HCT116 (cell line): ENCODE data around the gene SPOCD1. TPM values are rescaled to one million over a fixed set of nuclear protein-coding genes. Genes with fewer than 3 reads are reported as not detected.

Source experiments
- ATAC-seq: fragments of 200-7000 bp; cut with Tn5 transposase; 2 replicates; pipeline ENCODE4 v1.9.1; 2020; ENCODE audit warnings: mild to moderate bottlenecking, moderate library complexity
- BruUV-seq: library from RNA; stranded (reverse); fragments of 400-500 nt; replicated peaks from 2 replicates; lab custom pipeline; 2021; lab: Mats Ljungman, UMichigan
- CTCF ChIA-PET: fragments of 300-600 bp; sonication (Branson Sonifier 250); formaldehyde crosslinking; loops from one replicate; lab custom pipeline; 2021; ENCODE audit warnings: antibody characterized with exemption; lab: Charles Lee
- POLR2A ChIA-PET: fragments of 300-600, 350-600 bp; sonication (Branson Sonifier 250); formaldehyde crosslinking; loops from one replicate; lab custom pipeline; 2021; ENCODE audit warnings: antibody characterized with exemption; lab: Charles Lee
- RAD21 ChIA-PET, 2 experiments: fragments of 300-600 bp; sonication (Branson Sonifier 250); formaldehyde crosslinking; loops; one replicate each; lab custom pipeline; 2023; ENCODE audit warnings: low total read pairs in 2 of 2; ENCODE audit not compliant: uncharacterized antibody in 2 of 2, unreplicated experiment in 2 of 2, low non-redundant PET in 1 of 2; lab: Charles Lee
- DNase-seq: peaks from one replicate; pipeline ENCODE4 v3.0.0-alpha.2; 2010; ENCODE audit warnings: low read depth, low spot score
- H2AFZ ChIP-seq: fragments of 200-600 bp; shearing (Covaris generic), sonication (generic); 2 replicates; pipeline ENCODE4 v1.6.1; 2017; ENCODE audit warnings: low read depth, mixed run types, mixed read lengths, antibody characterized with exemption, low read length; ENCODE audit not compliant: poor library complexity, severe bottlenecking
- H3K27ac ChIP-seq: 2 replicates; pipeline ENCODE4 v1.5.1; 2012; ENCODE audit warnings: low read depth, low read length
- H3K27me3 ChIP-seq: fragments of 200-600 bp; sonication (generic); 2 replicates; pipeline ENCODE4 v1.6.1; 2016; ENCODE audit warnings: mixed run types, low read length, mixed read lengths; ENCODE audit not compliant: insufficient read depth
- H3K36me3 ChIP-seq, 2 experiments: fragments of 200-500 bp in 1 of 2; fragments of 200-600 bp in 1 of 2; sonication (Bioruptor generic) in 1 of 2; sonication (generic) in 1 of 2; 2 replicates each; pipeline versions ENCODE4 v1.5.1 to v1.6.1; 2014 to 2016; ENCODE audit warnings: low read length in 2 of 2, inconsistent platforms in 1 of 2, mixed read lengths in 1 of 2, mixed run types in 1 of 2; ENCODE audit not compliant: insufficient read depth in 2 of 2, control insufficient read depth in 1 of 2
- H3K4me1 ChIP-seq, 2 experiments: fragments of 200-600 bp in 1 of 2; sonication (generic) in 1 of 2; 2 replicates each; pipeline versions ENCODE4 v1.5.1 to v1.6.1; 2012 to 2017; ENCODE audit warnings: low read length in 2 of 2, inconsistent platforms in 1 of 2, mild to moderate bottlenecking in 1 of 2, mixed read lengths in 1 of 2, mixed run types in 1 of 2, moderate library complexity in 1 of 2; ENCODE audit not compliant: insufficient read depth in 2 of 2, control insufficient read depth in 1 of 2
- H3K4me2 ChIP-seq: fragments of 200-600 bp; sonication (generic); 2 replicates; pipeline ENCODE4 v1.6.1; 2017; ENCODE audit warnings: mixed run types, low read length, mixed read lengths
- H3K4me3 ChIP-seq, 2 experiments: fragments of 200-600 bp in 1 of 2; sonication (generic) in 1 of 2; replicated peaks in 1 of 2; 2 replicates each; pipeline ENCODE4 v1.5.1; 2011 to 2016; ENCODE audit warnings: low read length in 2 of 2, control low read depth in 1 of 2, low read depth in 1 of 2, mild to moderate bottlenecking in 1 of 2, mixed read lengths in 1 of 2, mixed run types in 1 of 2
- H3K79me2 ChIP-seq: fragments of 200-600 bp; sonication (generic); 2 replicates; pipeline ENCODE4 v1.6.1; 2017; ENCODE audit warnings: mild to moderate bottlenecking, mixed run types, low read length, moderate library complexity, mixed read lengths; ENCODE audit not compliant: insufficient read depth
- H3K9ac ChIP-seq: fragments of 200-600 bp; sonication (generic); 2 replicates; pipeline ENCODE4 v1.6.1; 2016; ENCODE audit warnings: low read length, mixed read lengths
- H3K9me2 ChIP-seq: fragments of 200-600 bp; sonication (generic), shearing (Covaris generic); 2 replicates; pipeline ENCODE4 v1.6.1; 2017; ENCODE audit warnings: mixed run types, mild to moderate bottlenecking, moderate library complexity; ENCODE audit not compliant: insufficient read depth
- H3K9me3 ChIP-seq, 2 experiments: fragments of 200-500 bp in 1 of 2; fragments of 200-600 bp in 1 of 2; sonication (Bioruptor generic) in 1 of 2; sonication (generic) in 1 of 2; 2 replicates each; pipeline ENCODE4 v1.6.1; 2014 to 2017; ENCODE audit warnings: low read length in 2 of 2, mixed read lengths in 2 of 2, inconsistent platforms in 1 of 2, low read depth in 1 of 2, mild to moderate bottlenecking in 1 of 2, mixed run types in 1 of 2, moderate library complexity in 1 of 2; ENCODE audit not compliant: control insufficient read depth in 1 of 2, insufficient read depth in 1 of 2
- H4K20me1 ChIP-seq: fragments of 200-600 bp; sonication (generic), shearing (Covaris generic); 2 replicates; pipeline ENCODE4 v1.6.1; 2017; ENCODE audit warnings: mixed run types, mild to moderate bottlenecking, moderate library complexity; ENCODE audit not compliant: insufficient read depth
- EZH2phosphoT487 ChIP-seq: fragments of 200-600 bp; IDR thresholded peaks from 2 replicates; pipeline ENCODE4 v1.6.1; 2018; ENCODE audit warnings: antibody characterized with exemption, borderline replicate concordance
- JUND ChIP-seq: IDR thresholded peaks from 2 replicates; pipeline ENCODE4 v1.6.1; 2012
- POLR2AphosphoS5 ChIP-seq: IDR thresholded peaks from 2 replicates; pipeline ENCODE4 v1.6.1; 2011; ENCODE audit warnings: mild to moderate bottlenecking, low read depth, low read length, moderate library complexity
- REST ChIP-seq: IDR thresholded peaks from 2 replicates; pipeline ENCODE4 v1.6.1; 2012; ENCODE audit warnings: low read depth
- YY1 ChIP-seq: IDR thresholded peaks from 2 replicates; pipeline ENCODE4 v1.6.1; 2011; ENCODE audit warnings: low read length, low read depth, moderate library complexity, mild to moderate bottlenecking; ENCODE audit not compliant: insufficient replicate concordance; ENCODE audit errors: extremely low read depth
- intact Hi-C: fragments of 100-400 bp; cut with micrococcal nuclease; formaldehyde crosslinking; loops from 2 replicates; pipeline ENCODE4 v1.10.0; 2022
- total RNA-seq: library from RNA; stranded (reverse); gene quantifications from one replicate; pipeline ENCODE4 v1.2.1, GENCODE V29; 2021; ENCODE audit not compliant: unreplicated experiment

Gene SPOCD1
- total RNA-seq, 1 experiment from 2014 or later, result 5.0 TPM

GRCh38 chr1:31756578-31756977 is 59.2 kb downstream of the SPOCD1 start:
- Histone ChIP-seq H2AFZ (no peak overlapping the region), H3K27me3 (no peaks in the 10 kb centered on the region), H4K20me1 (no peaks in the 10 kb centered on the region), H3K9me3 (no peaks in the 10 kb centered on the region), H3K9ac (no peak overlapping the region), H3K4me1 (peaks cover 17 to 27% of the 10 kb centered on the region in 2 experiments), H3K27ac (no peak overlapping the region), H3K4me3 (no peak overlapping the region), H3K4me2 (no peak overlapping the region), H3K36me3 (no peaks in the 10 kb centered on the region), H3K9me2 (no peaks in the 10 kb centered on the region), H3K79me2 (no peaks in the 10 kb centered on the region)
- TF ChIP-seq EZH2phosphoT487, result no peak
- TF ChIP-seq REST, result no peak
- TF ChIP-seq JUND, result no peak
- no peak for TF ChIP-seq YY1
- no peak for TF ChIP-seq POLR2AphosphoS5
- CTCF ChIA-PET, result interaction anchor here (1.5 kb wide), 1 partner anchor 11 kb away, joined by 4 read pairs; no protein-coding TSS in a partner anchor
- intact Hi-C loops, result no loop called here
- DNase-seq (no peak), ATAC-seq (no peak)
- RAD21 ChIA-PET, result no interaction called here
- POLR2A ChIA-PET, result no interaction called here
- no TSS peak for BruUV-seq
